H1 (cell line): ENCODE measurements around the gene CD180.

ENCODE experiments used
- CREB1 ChIP-seq: IDR thresholded peaks from 2 replicates; pipeline ENCODE4 v1.6.1; 2012; ENCODE audit warnings: inconsistent platforms
- CTCF ChIP-seq, 3 experiments: IDR thresholded peaks; 1 replicate in 2 of 3; 2 replicates in 1 of 3; pipeline versions ENCODE4 v1.5.1 to v1.6.1; 2011; ENCODE audit warnings: low read length in 3 of 3, mild to moderate bottlenecking in 3 of 3, inconsistent platforms in 2 of 3, low read depth in 1 of 3, moderate library complexity in 1 of 3; ENCODE audit not compliant: insufficient read depth in 1 of 3; ENCODE audit errors: control extremely low read depth in 1 of 3
- E2F6 ChIP-seq: IDR thresholded peaks from 2 replicates; pipeline ENCODE4 v1.6.1; 2012; ENCODE audit warnings: inconsistent platforms
- EP300 ChIP-seq, 2 experiments: IDR thresholded peaks; 1 replicate in 1 of 2; 2 replicates in 1 of 2; pipeline ENCODE4 v1.6.1; 2011 to 2012; ENCODE audit warnings: low read depth in 2 of 2, low read length in 2 of 2, mild to moderate bottlenecking in 2 of 2, borderline replicate concordance in 1 of 2, inconsistent platforms in 1 of 2, moderate library complexity in 1 of 2
- EZH2 ChIP-seq: fragments of 200-600 bp; sonication (generic); IDR thresholded peaks from 2 replicates; pipeline ENCODE4 v1.7.1; 2012; ENCODE audit warnings: low read depth, mild to moderate bottlenecking, moderate library complexity, low read length, inconsistent platforms; ENCODE audit not compliant: severe bottlenecking
- PHF8 ChIP-seq: fragments of 200-600 bp; sonication (generic); conservative IDR thresholded peaks from 2 replicates; pipeline ENCODE4 v1.7.1; 2012; ENCODE audit warnings: low read depth, mild to moderate bottlenecking, inconsistent platforms, low read length, moderate library complexity
- POLR2A ChIP-seq, 2 experiments: IDR thresholded peaks; 1 replicate in 1 of 2; 2 replicates in 1 of 2; pipeline ENCODE4 v1.6.1; 2011; ENCODE audit warnings: low read depth in 2 of 2, low read length in 2 of 2, mild to moderate bottlenecking in 2 of 2; ENCODE audit errors: control extremely low read depth in 1 of 2
- SIN3A ChIP-seq, 2 experiments: IDR thresholded peaks in 1 of 2; conservative IDR thresholded peaks in 1 of 2; 2 replicates each; pipeline ENCODE4 v1.6.1; 2011 to 2012; ENCODE audit warnings: low read length in 2 of 2, improper control_type of control experiment in 1 of 2, low read depth in 1 of 2, mild to moderate bottlenecking in 1 of 2
- SIRT6 ChIP-seq: IDR thresholded peaks from one replicate; pipeline ENCODE4 v1.7.1; 2012; ENCODE audit warnings: low read length, inconsistent platforms
- TAF1 ChIP-seq: IDR thresholded peaks from 2 replicates; pipeline ENCODE4 v1.6.1; 2011; ENCODE audit warnings: mild to moderate bottlenecking, low read depth, low read length

GRCh38 chr5:67166460-67167285 is 29.9 kb downstream of the CD180 start:
- TF ChIP-seq POLR2A (IDR thresholded peaks at IDR 0.05; ENCODE audit: control extremely low read depth in 1 of 2, low read depth in 2 of 2, low read length in 2 of 2), result peak; percentile 12 to 74; a peak in 2 of 3 replicates
- TF ChIP-seq E2F6, result no peak
- no peak; a peak in 1 of 4 replicates for TF ChIP-seq CTCF (IDR thresholded peaks at IDR 0.05; ENCODE audit: control extremely low read depth in 1 of 3, insufficient read depth in 1 of 3, low read depth in 1 of 3, low read length in 3 of 3)
- no peak for TF ChIP-seq CREB1
- no peak for TF ChIP-seq EZH2
- peak; percentile 49; the same call in 1 of the 2 replicates for TF ChIP-seq PHF8
- peak; percentile 15; the same call in 1 of the 2 replicates for TF ChIP-seq TAF1
- TF ChIP-seq SIRT6, result no peak
- TF ChIP-seq SIN3A (conservative IDR thresholded peaks at IDR 0.05 in 1 of 2, IDR thresholded peaks at IDR 0.05 in 1 of 2; ENCODE audit: low read depth in 1 of 2, low read length in 2 of 2), result no peak
- TF ChIP-seq EP300 (IDR thresholded peaks at IDR 0.05; ENCODE audit: borderline replicate concordance in 1 of 2, low read depth in 2 of 2, low read length in 2 of 2), result no peak
